HepG2 (cell line): Measurements from ENCODE around the gene RUNX3. TPM values are rescaled to one million over a fixed set of nuclear protein-coding genes. Genes with fewer than 3 reads are reported as not detected.
A peak's percentile ranks its signal among the peaks of the same experiment; 100 is the strongest.

Experiments used
- HMGXB4 ChIP-seq, 2 experiments: sonication (generic) in 1 of 2; formaldehyde crosslinking in 1 of 2; IDR thresholded peaks; 2 replicates each; pipeline versions ENCODE4 v1.4.0 to v1.6.1; 2018 to 2020; ENCODE audit warnings: missing genetic modification reagents in 2 of 2, borderline replicate concordance in 1 of 2, low read depth in 1 of 2, mild to moderate bottlenecking in 1 of 2, missing biosample characterization in 1 of 2
- HNRNPUL1 ChIP-seq: fragments of 200-400 bp; formaldehyde crosslinking; IDR thresholded peaks from 2 replicates; pipeline ENCODE4 v1.6.1; 2017; ENCODE audit warnings: low read depth, mild to moderate bottlenecking, low read length, moderate library complexity
- MTF2 ChIP-seq: sonication (generic); formaldehyde crosslinking; IDR thresholded peaks from 2 replicates; pipeline ENCODE4 v1.5.0; 2020; ENCODE audit warnings: missing genetic modification reagents, borderline replicate concordance
- PHF21A ChIP-seq: sonication (generic); formaldehyde crosslinking; IDR thresholded peaks from 2 replicates; pipeline ENCODE4 v1.5.0; 2020; ENCODE audit warnings: mild to moderate bottlenecking, missing genetic modification reagents
- PRDM4 ChIP-seq: sonication (generic); formaldehyde crosslinking; IDR thresholded peaks from 2 replicates; pipeline ENCODE4 v1.9.0; 2021; ENCODE audit warnings: missing genetic modification reagents, borderline replicate concordance
- SNAPC2 ChIP-seq: sonication (generic); formaldehyde crosslinking; IDR thresholded peaks from 2 replicates; pipeline ENCODE4 v1.8.1; 2022; ENCODE audit warnings: mild to moderate bottlenecking, missing genetic modification reagents
- SP140L ChIP-seq: sonication (generic); formaldehyde crosslinking; IDR thresholded peaks from 2 replicates; pipeline ENCODE4 v1.4.0; 2020; ENCODE audit warnings: missing genetic modification reagents, borderline replicate concordance
- ZNF138 ChIP-seq: sonication (generic); formaldehyde crosslinking; IDR thresholded peaks from 2 replicates; pipeline ENCODE4 v1.5.0; 2020; ENCODE audit warnings: mild to moderate bottlenecking, low read depth, missing genetic modification reagents
- ZNF142 ChIP-seq: sonication (generic); formaldehyde crosslinking; IDR thresholded peaks from 2 replicates; pipeline ENCODE4 v1.4.0; 2020; ENCODE audit warnings: missing genetic modification reagents
- ZNF264 ChIP-seq: sonication (generic); formaldehyde crosslinking; IDR thresholded peaks from 2 replicates; pipeline ENCODE4 v1.4.0; 2020; ENCODE audit warnings: missing genetic modification reagents
- ZNF687 ChIP-seq: sonication (generic); formaldehyde crosslinking; IDR thresholded peaks from 2 replicates; pipeline ENCODE4 v1.5.1; 2020; ENCODE audit warnings: mild to moderate bottlenecking, missing genetic modification reagents, moderate library complexity
- ZNF777 ChIP-seq: sonication (generic); formaldehyde crosslinking; IDR thresholded peaks from 2 replicates; pipeline ENCODE4 v1.4.0; 2020; ENCODE audit warnings: missing genetic modification reagents
- ZNF83 ChIP-seq: sonication (generic); formaldehyde crosslinking; IDR thresholded peaks from 2 replicates; pipeline ENCODE4 v1.4.0; 2020; ENCODE audit warnings: missing genetic modification reagents, mild to moderate bottlenecking, borderline replicate concordance
- polyA plus RNA-seq, 8 experiments: library from polyadenylated mRNA; depleted of rRNA in 3 of 8; stranded (reverse) in 7 of 8; unstranded in 1 of 8; fragments of >200 nt; fragmentation: Illumina TruSeq in 4 of 8; extraction: Trizol in 4 of 8; gene quantifications; 2 replicates each; pipeline versions ENCODE4 v1.2.1 to v1.2.3, GENCODE V29; 2011 to 2016; ENCODE audit warnings: low read depth in 4 of 8, missing spikeins in 1 of 8, mixed read lengths in 1 of 8; ENCODE audit not compliant: insufficient read depth in 1 of 8
- total RNA-seq, 5 experiments: library from RNA; depleted of rRNA; stranded (reverse); fragments of >200 nt; fragmentation: Illumina TruSeq; extraction: Trizol; gene quantifications; 2 replicates each; pipeline ENCODE4 v1.2.3, GENCODE V29; 2016; ENCODE audit warnings: low read depth in 1 of 5

RUNX3 gene
- total and polyA plus RNA-seq, 2 of the 13 experiments (the other 11 are each of a cell fraction or from before 2014, with no cell fraction given), result 0.04 to 0.22 TPM

- TF ChIP-seq ZNF83 (CRISPR knock-in tag), result no peak
- TF ChIP-seq SP140L (CRISPR knock-in tag), result no peak
- no peak for TF ChIP-seq ZNF142 (CRISPR knock-in tag)
- TF ChIP-seq HMGXB4 (CRISPR knock-in tag; IDR thresholded peaks at IDR 0.05; ENCODE audit: borderline replicate concordance in 1 of 2, low read depth in 1 of 2), result no peak; a peak in 1 of 4 replicates
- peak; percentile 90 for TF ChIP-seq ZNF687 (CRISPR knock-in tag)
- peak; percentile 64; the same call in 1 of the 2 replicates for TF ChIP-seq MTF2 (CRISPR knock-in tag)
- no peak for TF ChIP-seq SNAPC2 (CRISPR knock-in tag)
- no peak for TF ChIP-seq HNRNPUL1
- TF ChIP-seq ZNF777, result no peak
- TF ChIP-seq ZNF138 (CRISPR knock-in tag), result no peak
- TF ChIP-seq ZNF264 (CRISPR knock-in tag), result 0 out of 2 replicates have a peak, but pooled peaks have one; percentile 36
- no peak for TF ChIP-seq PRDM4 (CRISPR knock-in tag)
- TF ChIP-seq PHF21A, result no peak; the same call in 1 of the 2 replicates
Measured at GRCh38 chr1:24915816-24916602, 14.1 kb downstream of the RUNX3 start (continued).
